Stromal cell of bone marrow (primary cell): ENCODE data around the gene OR13H1.
"Not testable (repeated sequence)": the region's sequence is repeated elsewhere in the genome, so short reads cannot be mapped to it uniquely, and the experiment has no call there.

Experiments used
- DNase-seq: peaks from one replicate; pipeline ENCODE4 v3.0.0-alpha.2; 2012; ENCODE audit warnings: low read depth

Gene OR13H1

GRCh38 chrX:131543774-131544173, at the start of gene OR13H1:
Gene OR13H1 (plus strand): TSS chrX:131544074. CDS start chrX:131544074, 0 bp downstream.
- DNase-seq, result no peak

- DNase-seq, result not testable (repeated sequence)
Measured at GRCh38 chrX:131501556-131501955, 42.3 kb upstream of the OR13H1 start.

- no peak for DNase-seq
Measured at GRCh38 chrX:131513159-131513914, 30.5 kb upstream of the OR13H1 start.

- no peak for DNase-seq
Measured at GRCh38 chrX:131521824-131522223, 22.1 kb upstream of the OR13H1 start.

- no peak for DNase-seq
Measured at GRCh38 chrX:131544218-131544617, 344 bp downstream of the OR13H1 start.

- no peak for DNase-seq
Measured at GRCh38 chrX:131549011-131549410, 5.1 kb downstream of the OR13H1 start.

- DNase-seq, result not testable (repeated sequence)
Measured at GRCh38 chrX:131552453-131552852, 8.6 kb downstream of the OR13H1 start.

GRCh38 chrX:131558562-131558961, 14.7 kb downstream of the OR13H1 start:
- DNase-seq, result no peak

- DNase-seq, result no peak
Measured at GRCh38 chrX:131564553-131565229, 20.8 kb downstream of the OR13H1 start.

GRCh38 chrX:131565909-131566308, 22.0 kb downstream of the OR13H1 start:
- no peak for DNase-seq

- no peak for DNase-seq
Measured at GRCh38 chrX:131571348-131571747, 27.5 kb downstream of the OR13H1 start.

- DNase-seq, result peak; percentile 26
Measured at GRCh38 chrX:131572372-131573014, 28.6 kb downstream of the OR13H1 start.

- no peak for DNase-seq
Measured at GRCh38 chrX:131577413-131577812, 33.5 kb downstream of the OR13H1 start.

- DNase-seq, result no peak
Measured at GRCh38 chrX:131577999-131578734, 34.3 kb downstream of the OR13H1 start.

- DNase-seq, result not testable (repeated sequence)
Measured at GRCh38 chrX:131578735-131579367, 35.0 kb downstream of the OR13H1 start.

- no peak for DNase-seq
Measured at GRCh38 chrX:131588995-131589394, 45.1 kb downstream of the OR13H1 start.
